ENCODE measurements around the gene PTPRG.

The PTPRG gene

DNA sequence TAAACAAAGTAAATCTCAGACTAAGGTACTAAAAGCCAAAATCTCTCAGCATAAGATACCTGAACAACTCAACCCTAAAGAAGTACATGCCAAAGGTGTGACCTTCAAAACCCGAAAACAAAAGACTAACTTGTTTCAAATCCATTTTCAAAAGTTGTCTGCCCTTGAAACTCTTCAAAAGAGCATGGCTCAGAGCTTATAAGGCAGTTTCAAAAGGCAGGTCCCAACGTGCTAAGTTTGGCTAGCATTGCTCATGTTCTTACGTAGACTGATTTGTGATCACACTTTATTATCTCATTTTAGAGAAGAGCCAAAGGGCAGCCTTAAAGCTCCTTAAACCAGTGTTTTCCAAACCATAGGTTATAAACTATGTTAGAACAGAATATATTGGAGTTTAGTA is 699.8 kb downstream of the PTPRG start:
- DNase-seq, result no peak

DNA sequence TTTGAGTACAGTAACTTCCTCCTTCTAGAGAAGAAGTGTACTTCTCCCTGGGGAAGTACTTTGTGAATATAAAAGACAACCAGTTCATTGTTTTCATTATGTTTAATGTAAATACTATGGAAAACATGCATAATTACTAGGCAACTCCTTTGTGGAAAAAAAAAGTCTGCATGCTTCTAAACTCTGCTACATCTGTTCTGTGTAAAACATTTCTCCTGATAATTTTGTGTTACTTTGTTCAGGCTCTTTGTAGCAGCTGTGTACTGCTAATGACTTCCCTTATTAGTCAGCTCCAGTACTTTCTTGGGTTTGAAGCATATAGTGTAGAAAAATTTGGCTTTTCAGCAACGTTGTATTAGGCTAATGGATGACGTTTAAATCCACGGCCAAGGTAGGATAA is 700.4 kb downstream of the PTPRG start:
- DNase-seq, result no peak

DNA sequence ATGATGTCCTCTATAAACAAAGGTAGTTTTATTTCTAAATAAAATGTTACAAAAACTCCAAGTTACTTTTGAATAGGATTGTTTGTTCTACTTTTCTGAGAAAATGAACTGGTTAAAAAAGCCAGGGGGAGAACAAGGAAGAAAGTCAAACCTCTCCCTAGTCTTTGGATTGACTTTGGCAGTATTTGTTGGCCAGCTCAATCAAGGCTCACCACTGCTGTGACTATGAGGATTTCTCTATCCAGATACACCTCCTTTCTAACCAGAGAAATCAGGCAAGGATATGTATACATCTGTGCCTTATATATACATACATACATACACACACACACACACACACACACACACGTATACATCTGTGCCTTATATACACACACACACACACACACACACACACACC is 704.2 kb downstream of the PTPRG start:
- no peak for DNase-seq

DNA sequence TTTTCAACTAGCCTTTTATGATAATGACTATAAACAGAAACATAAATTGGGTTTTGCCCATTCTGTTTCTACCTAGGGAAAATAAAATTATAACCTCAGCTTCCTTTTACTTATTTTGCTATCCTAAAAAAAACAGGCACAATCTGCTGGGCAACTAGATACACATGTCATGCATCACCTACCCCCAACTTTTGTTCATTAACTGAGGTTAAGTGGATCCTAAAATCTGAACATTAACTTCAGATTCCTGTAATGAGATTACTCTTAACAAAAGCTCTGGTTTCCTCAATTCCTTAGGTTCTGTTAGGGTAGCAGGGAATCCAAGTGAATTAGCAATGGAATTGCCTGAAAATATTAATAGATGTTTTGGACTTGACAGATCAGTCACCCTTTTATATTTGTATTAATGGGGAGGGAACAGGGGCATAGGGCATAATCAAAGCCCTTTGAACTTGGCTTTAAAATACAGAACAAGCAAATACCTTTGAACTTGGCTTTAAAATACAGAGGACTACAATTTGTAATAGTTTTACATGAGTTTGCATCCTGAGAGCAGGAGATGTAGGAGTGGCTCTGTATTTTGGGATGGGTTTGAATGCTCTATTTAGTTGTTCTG is 705.4 kb downstream of the PTPRG start:
- DNase-seq, result no peak

DNA sequence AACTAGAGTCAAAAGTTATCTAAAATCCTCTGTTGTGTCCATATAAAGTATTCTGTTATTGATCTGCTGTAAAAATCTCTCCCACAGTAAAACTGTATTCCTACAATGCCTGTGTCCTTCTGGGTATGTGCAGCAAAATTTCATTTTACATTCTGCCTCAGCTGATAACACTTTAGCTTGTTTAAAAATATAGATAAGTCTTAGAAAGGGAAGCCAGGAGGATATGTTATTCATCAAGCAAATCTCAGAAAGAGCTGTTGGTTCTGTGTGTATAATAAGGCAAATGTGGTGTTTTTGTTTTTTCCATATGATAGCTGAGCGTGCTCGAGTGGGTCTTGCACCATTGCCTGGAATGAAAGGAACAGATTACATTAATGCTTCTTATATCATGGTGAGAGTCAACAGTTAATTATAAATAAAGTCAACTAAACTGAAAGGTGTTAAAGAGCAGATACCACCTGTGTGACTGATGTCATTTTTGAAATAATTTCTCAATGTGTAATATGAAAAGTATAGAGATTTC is 715.3 kb downstream of the PTPRG start:
- no peak for DNase-seq

DNA sequence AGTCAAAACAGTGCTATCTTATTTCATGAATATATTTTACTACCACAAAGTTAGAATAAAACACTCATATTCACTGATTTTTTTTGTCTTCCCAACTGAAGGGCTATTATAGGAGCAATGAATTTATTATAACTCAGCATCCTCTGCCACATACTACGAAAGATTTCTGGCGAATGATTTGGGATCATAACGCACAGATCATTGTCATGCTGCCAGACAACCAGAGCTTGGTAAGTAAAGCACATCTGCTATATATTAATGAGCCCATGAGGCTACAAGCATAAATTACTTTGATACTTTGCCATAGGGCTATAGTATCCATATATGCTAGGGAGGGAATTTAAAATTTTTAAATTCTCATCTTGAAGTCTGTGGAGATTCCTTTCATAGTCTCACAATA is 716.1 kb downstream of the PTPRG start:
- no peak for DNase-seq

DNA sequence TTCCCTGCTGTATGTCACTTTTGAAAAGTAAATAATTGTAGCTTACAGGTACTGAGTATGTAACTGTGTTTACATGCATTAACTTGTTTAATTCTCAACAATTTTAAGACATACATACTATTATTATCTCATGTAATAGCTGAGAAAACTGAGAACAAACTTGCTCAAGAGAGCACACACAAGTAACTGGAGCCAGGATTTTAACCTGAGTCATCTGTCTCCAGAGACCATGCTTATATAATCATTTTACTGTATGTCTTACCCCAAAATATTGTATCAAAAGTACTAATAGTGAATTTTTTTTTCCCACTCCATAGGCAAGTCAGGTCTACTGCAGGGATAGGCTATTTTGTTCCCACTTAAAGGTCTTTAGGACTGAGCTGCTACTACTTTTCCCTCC is 716.6 kb downstream of the PTPRG start:
- DNase-seq, result no peak

DNA sequence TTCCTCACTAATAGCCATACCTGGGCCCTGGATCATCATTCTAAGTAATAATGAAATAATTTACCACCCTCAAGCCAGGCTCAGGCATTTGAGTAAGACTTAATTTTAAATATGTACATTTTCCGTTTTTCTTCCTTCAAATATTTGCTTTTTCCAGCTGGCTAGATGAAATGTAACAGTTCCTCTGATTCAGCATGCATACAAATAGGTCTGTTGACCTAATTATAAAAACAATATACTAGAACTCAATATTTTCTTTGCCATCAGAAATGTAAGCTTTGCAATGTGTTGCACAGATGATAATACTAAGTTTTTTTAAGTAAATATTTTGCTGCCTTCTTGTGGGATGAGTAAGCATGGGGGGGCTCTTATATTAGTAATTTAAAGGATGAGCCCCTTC is 720.4 kb downstream of the PTPRG start:
- DNase-seq, result no peak

DNA sequence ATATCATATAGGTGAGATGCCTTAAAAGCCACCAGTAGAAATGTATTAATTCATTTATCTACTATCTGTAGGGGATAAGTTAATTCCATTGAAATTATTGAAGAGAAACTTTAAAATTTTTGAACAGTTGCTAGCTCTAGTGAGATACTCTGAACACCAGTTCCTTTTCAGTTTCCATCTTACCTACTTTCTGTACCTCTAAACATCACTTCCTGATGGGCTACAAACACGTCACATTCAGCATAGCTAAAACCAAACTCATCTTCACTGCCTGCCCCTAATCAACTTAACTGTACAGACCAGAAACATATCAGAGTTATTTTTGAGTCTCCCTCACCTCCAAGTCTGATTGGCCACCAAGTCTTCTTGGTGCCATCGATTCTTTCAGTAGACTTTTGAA is 723.1 kb downstream of the PTPRG start:
- no peak for DNase-seq

DNA sequence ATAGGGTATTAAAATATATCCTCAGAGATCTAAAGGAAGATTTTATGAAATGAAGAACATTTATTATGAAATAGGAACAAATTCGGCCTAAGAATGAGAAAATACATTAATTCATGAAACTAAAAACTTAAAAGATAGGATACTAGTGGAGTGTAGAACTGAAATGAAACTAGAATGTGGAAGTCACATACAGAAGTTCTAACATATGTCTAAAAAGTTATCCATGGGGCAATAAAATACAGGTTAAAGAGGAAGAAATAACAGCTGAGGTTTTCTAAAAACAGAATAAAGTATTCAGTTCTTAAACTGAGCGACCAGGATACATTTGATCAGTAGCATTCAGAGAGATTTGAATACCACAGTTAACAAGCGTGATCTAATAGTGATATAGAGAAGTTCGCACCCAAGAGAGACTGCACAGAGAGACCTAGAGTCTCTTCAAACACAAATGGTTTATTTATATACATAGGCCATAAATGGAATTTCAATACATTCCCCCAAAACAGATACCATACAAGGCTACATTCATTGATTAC is 726.1 kb downstream of the PTPRG start:
- no peak for DNase-seq

DNA sequence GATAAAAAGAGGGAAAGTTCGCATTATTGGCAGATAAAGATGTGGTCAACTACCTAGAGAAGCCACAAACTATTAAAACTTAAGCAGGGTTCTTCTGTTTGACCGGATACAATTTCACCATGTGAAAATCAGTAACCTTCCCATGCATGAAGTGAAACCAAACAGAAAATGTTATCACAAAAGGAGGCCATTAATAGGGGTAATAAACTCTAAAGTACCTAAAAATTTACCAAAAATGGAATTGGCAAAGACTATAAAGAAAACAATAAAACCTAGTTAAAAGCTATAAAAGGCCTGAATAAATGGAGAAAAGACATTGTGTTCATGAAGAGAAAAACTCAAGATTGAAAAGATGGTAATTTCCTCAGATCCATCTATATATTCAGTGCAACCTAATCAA is 728.6 kb downstream of the PTPRG start:
- DNase-seq, result no peak

DNA sequence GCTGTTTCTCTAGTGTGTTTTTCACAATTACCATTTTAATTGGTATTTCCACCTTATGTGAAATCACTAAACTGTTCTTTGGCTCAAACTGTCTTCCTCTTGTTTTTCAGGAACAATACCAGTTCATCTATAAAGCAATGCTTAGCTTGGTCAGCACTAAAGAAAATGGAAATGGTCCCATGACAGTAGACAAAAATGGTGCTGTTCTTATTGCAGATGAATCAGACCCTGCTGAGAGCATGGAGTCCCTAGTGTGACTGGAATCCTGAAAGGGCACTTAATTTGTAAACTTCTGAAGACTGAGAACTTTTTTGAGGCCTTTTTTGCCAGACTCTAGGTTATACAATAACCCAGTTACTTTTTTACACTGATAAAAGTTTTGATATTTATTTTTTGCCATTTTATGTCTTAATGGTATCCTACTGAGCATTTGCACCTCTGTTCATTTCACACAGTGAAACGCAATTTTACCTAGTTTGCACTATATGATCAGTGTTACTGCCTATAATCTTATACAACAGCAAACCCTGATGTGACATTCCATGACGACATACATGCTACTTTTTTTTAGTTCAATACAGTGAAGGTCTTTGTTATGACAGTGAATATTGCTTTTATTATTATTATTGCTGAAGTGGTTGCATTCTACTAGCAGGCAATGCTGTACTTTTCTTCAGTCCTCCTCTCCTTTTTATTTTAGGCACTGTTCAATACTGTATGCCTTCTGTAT is 731.8 kb downstream of the PTPRG start:
- DNase-seq, result no peak

DNA sequence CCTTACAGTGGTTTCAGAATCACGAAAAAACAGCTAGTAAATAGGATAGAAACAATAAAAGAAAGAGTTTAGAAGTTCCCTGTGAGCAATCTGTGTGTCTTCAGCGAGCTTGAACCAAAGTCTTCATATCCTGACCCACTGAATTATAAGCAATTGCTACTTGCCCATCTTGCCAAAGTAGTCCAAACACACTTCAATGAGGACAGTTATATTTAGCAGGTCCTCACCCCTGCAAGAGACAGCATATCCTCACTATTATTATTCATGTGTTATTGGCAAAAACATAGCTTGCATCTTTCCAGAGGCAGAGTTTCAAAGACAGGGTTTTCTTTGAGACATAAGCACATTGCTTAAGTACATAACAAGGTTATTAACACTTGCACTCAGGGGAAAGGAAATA is 734.2 kb downstream of the PTPRG start:
- no peak for DNase-seq

DNA sequence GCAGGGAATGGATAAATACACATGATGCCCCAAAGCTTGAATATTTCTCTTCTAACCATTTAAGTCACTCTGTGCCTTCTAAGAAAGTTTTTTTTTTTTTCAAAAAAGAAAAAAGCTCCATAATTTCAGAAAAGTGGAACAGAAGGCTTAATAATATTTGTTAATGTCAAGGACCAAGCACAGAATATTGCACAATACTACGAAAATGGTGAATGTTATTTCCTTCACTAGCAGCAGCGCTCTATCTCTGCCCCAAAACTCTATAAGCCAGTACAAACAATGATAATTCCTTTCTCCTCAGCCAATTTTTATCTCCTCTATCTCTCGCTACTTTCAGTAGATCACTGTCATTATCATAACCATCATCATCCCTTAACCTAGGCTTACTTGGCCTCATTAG is 739.2 kb downstream of the PTPRG start:
- no peak for DNase-seq

DNA sequence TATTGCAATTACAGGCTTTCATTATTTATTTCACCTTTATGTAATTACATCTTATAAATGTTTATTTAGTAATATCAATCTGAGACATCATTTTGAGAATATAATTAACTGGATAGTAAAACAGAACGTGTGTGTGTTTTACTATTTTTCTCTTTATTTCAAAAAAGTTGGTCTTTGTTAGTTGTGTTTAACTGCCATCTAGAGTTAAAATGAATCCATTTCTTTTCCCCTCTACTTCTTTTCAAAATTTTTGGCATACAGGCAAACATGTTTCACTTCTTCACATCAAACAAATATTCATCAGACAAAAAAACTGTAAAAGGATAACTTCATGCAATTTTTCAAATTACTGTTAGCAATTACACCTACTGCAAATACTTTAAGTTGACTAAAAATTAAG is 750.8 kb downstream of the PTPRG start:
- no peak for DNase-seq

DNA sequence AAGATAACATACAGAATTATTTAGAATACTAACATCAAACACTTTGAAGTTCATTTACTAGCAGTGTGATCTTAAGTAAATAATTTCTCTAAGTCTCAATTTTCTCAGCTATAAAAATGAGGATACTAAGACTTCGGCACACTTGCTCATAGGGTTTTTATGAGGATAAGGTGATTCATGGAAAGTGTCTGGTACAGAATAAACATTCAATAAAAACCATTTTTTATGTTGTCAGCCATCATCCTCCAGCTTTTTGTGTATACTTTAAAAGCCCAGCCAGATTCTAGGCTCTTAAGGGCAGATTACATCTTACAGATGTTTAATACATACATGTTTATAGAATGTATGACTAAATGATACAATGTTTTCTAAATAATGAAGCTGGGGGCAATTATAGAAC is 755.2 kb downstream of the PTPRG start:
- DNase-seq, result no peak

DNA sequence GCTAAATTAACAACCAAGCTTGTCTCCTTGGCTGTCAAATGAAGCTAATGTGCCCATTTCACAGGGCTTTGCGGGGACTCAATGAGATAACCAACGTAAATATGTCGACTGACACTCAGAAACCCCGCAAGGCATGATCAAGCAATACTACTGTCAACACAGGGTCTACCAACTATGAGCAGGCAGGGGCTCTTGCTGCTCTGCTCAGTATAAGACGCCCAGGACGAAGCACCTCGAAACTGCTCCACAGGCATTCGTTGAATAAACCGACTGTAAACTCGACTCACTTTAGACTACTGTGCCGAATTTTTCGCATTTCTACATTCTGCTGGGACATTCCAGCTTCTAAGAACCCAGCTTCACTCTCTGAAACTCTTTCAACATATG is 757.0 kb downstream of the PTPRG start:
- no peak for DNase-seq

DNA sequence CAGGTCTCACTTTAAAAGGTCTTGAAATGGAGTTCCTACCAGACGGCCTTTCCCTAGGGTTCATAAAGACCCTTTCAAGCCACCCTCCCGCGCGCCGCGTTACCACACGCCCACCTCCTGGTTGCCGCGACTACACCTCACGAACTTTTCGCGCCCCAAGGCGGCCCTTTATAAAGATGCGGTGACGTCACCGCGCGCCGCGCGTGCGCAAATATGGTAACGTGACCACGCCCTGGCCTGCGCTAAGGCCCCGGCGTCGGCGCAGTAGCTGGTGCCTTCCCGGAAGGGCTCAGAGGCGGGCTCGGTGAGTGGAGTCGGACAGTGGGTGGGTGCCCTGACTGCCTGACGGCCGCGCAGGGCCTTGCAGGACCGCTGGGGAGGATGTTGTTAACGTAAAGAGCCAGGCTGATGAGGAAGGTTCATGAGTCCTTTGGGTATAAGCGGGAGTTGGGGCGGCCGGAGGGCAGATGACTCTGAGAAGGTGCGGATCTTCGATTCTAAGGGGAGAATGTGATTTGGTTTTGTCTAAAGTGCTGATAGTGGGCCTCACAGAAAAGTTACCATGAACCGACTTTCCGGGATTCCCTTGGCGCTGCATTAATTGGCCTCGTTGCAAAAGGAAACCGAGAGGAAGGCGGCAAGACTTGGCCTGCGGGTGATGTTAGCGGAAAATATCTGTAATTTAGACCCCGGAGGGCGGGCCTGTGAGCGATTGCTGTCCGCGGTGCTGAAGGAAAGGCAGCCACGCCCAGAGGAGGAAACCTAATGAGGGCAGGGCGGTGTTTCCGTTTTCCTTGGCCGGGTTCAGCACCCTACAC is 757.6 kb downstream of the PTPRG start:
- DNase-seq, result peak; percentile 25

DNA sequence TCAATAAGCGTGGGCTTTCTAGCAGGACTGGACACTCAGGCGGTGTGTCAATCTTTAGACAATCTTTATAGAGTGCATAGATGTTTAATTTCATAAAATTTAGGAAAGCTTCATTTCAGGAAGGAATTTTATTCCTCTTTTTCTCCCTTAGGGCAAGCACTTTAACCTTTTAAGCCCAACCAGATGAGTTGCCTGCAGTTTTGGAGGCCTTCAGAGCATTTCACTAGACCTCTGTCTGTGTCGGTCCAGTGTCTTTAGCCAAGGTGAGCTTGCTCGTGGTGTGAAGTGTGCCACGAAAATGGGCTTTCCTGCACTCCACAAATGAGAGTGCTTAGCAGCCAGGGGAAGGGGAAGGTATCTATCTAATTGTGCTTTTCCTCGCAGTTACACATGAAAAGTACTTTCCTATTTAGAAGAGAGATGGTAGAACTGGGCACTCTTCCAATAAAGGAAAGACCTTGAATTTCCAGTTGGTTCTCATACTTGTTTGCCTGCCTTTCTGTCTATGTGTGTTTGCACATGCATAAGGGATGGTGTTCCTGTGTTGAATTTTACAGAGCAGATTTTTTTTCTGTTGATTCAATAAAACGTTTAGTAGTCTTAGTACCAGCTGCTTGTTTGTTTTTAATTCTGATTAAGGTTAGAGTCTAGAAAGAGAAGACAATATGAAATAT is 758.3 kb downstream of the PTPRG start:
- no peak for DNase-seq

DNA sequence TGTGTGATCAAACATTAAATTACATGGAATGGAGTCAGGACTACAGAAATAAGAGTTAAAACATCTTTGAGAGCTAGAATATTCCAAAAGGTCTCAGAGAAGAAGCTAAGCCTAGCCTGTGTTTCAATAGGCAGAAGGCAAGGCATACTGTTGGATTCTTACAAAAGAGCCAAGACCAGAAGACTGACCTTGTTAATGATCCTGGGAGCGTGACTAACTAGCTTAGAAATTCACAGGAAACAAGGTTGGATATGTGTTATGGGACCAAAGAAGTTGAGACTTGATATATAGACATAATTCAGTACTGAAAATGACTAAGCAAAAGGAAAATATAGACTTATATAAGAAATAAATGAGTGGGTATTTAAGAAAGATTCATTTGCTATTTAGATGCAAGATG is 761.9 kb downstream of the PTPRG start:
- no peak for DNase-seq

DNA sequence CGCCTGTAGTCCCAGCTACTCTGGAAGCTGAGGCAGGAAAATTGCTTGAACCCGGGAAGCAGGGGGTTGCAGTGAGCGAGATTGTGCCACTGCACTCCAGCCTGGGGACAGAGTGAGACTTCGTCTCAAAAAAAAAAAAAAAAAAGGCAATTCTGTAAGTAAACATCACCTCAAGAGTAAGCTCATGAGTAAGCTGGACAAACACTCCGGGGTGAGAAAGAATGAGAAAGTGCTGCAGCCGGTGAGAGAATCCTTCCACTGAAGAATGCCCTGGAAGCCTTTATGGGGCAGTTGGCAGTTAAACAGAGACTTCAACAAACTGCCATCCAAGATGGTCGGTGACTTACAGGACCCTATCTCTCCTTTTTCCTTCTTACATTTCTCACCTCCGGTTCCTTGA is 764.5 kb downstream of the PTPRG start:
- DNase-seq, result no peak

DNA sequence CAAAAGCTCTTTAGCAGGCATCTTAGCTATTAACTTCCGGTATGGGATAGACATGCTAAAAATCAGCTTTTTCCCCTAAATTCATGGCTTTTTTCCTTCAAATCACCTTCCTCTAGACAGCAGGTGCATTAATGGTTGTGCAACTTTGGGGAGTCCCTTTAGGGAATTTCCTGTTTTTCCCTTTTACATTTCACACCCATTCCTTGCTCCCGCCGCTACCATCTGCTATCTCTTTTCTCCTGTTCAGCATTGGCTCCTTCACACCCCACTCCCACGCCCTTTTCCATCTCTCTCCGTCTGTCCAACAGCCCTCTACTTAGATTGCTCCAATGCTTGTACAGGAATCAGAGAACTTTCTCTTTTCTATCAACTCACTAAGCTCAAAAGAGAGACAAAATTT is 768.6 kb downstream of the PTPRG start:
- DNase-seq, result no peak

DNA sequence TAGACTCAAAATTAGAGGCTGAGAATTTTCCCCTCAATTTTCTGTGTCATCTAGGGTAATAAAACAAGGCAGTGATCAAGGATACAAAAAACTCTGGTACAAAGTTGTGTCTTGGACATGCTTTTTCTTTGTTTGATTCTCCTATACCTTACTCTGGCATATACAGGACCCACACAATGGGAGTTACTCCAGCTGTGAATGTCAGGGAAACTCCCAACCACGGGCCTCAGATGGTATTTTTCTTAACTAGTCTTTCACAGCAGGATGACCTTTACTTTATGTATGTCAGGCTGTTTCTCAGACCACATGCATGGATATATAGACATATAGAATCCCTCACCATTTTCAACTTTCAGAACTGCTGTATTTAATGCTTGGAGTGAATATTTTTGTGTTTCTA is 770.6 kb downstream of the PTPRG start:
- no peak for DNase-seq

All from NCI-H187 treated with DMSO at 0.1 percent for 48 hours (cell line).